HG02798 (cell line): ENCODE results near the gene PGC.

Experiments
- ATAC-seq: cut with Tn5 transposase; IDR thresholded peaks from one replicate; pipeline ENCODE4 v1.9.1; 2021; ENCODE audit warnings: mild to moderate bottlenecking; ENCODE audit not compliant: unreplicated experiment, poor library complexity

The PGC gene

DNA sequence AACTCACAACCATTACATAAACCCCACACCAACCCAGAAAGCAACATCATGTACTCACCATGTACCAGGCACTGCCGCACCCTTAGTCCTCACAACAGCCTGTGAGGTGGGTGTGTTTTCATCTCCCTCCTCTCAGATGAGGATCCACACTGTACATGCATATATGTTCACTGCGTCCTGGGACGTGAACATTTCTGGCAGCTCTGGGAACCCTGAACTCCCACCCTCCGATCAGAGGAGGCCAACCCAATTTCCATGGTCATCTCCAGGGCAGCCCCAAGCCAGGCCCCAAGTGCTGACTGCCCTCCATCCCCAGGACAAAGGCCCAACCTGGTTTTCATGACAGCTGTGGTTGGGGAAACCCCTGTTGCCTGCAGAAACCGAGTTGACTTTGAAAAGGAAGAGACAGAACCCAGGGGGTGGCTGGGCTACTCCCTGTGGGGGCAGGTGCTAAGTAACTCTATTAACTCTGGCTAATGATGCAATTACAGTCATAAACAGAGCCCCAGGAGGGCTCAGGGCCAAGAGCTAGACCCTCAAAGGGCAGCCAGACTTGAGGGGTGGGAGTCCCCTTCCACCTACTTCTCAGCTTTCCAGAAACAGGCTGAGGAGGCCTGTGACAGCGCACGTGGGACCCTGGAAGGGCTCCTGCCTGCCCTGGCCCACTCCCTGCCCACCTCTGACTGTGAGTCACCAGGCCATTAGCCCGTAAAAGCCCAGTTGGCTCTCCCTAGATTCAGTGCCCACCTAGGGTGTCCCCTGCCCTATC is 14.4 kb downstream of the PGC start:
- ATAC-seq = peak; percentile 33

DNA sequence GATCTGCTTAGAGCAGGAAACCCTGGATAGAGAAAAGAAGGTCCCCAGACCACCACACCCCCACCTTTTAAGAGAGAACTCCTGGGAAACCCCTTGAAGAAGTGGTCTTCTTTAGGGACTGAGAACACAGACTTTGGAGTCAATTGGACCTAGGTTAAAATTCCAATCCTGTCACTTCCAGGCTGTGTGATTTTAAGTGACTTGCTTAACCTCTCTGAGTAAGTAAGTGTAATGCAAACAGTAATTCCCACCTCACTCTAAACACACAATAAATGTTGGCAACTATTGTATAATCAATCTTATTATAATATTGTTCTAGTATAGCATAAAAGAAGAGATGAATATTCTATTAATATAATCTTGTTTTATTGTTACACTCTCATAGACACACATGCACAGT is 15.0 kb downstream of the PGC start:
- no peak for ATAC-seq

GRCh38 chr6:41731561-41732086 is 15.6 kb downstream of the PGC start:
- no peak for ATAC-seq

GRCh38 chr6:41730531-41731436 is 16.4 kb downstream of the PGC start:
- no peak for ATAC-seq

DNA sequence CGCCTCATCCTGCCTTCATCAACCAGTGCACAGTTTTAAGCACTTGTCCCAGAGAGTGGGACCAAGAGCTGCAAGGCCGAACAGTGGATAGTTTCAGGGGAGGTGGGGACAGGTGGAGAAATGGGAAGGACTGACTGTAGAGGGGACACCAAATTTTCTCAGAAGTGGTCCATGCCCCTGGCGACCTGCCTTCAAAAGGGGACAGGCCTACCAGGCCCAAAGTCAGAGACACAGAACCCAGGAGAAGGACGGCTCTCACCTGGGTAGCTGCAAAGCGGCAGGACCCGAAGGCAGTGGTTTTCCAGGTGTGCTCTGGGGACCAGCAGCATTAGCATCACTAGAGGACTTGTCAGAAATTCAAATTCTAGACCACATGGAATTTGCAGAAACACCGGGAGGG is 17.6 kb downstream of the PGC start:
- no peak for ATAC-seq

- ATAC-seq = no peak
These were observed 18.2 kb downstream of the PGC start for GRCh38 chr6:41728954-41729353.

DNA sequence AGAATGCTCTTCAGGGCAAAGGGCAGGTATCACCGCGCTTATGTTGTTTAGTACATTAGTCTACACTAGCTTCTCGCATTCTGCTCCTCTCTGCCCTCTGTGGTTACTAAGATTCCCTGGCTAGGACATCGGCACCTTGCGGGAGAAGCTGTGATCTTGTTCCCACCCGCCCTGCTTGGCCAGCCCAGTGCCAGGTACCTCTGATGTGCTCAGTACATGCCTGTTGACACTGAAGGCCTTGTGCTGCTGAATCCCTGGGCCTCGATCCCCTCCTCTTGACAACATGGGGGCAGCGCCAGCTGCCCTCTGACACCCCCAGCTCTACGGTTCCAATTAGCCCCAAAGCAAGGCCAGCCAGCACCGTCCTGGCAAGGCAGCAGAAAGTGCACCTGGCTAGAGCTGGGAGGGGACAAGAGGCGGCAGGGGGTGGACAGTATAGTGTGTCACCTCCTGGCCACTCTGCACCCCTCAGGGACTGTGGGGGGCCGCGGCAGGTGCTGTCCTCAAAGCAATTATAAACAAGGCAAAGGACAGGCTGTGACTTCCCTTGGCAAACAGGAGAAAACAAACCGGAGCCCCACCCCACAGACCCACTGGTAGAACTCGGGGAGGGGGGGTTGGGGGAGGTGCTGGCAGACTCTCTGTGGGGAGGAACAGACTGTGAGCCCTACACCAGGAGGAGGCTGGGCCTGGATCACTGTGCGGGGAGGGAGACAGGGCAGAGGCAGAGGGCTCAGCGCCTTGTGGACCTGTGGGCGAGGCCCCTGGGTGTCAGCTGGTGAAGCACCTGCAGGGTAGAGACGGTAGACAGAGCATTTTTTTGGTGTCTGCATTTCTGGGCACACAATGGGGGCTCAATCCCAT is 18.9 kb downstream of the PGC start:
- ATAC-seq = no peak

- ATAC-seq = no peak
These were observed 19.5 kb downstream of the PGC start for GRCh38 chr6:41727705-41728072.

DNA sequence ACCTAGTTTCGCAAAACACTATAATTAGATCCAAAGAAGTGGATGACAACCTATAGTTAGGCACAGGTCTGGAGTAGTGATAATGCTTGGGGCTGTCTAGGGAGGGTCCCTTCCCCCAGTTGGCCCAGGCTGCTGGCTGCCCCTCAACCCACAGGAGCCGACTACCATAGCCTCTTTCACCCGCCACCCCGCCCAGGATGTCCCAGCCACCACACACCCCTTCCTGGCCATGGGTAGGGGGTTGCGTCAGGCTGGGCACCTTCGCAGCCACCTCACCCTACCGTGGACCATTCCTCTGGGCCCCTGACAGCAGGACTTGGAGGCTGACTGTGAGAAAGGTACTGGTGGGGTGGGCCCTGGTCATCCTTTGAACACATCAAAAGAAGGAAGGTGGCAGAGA is 20.3 kb downstream of the PGC start:
- no peak for ATAC-seq

GRCh38 chr6:41724586-41725501 is 22.4 kb downstream of the PGC start:
- no peak for ATAC-seq

GRCh38 chr6:41724228-41724580 is 23.0 kb downstream of the PGC start:
- ATAC-seq = no peak

GRCh38 chr6:41723530-41724227 is 23.5 kb downstream of the PGC start:
- peak; percentile 66 for ATAC-seq

- no peak for ATAC-seq
These were observed 24.1 kb downstream of the PGC start for GRCh38 chr6:41722969-41723529.

GRCh38 chr6:41721414-41721813 is 25.8 kb downstream of the PGC start:
- ATAC-seq = no peak

GRCh38 chr6:41720783-41721182 is 26.4 kb downstream of the PGC start:
- ATAC-seq = no peak

DNA sequence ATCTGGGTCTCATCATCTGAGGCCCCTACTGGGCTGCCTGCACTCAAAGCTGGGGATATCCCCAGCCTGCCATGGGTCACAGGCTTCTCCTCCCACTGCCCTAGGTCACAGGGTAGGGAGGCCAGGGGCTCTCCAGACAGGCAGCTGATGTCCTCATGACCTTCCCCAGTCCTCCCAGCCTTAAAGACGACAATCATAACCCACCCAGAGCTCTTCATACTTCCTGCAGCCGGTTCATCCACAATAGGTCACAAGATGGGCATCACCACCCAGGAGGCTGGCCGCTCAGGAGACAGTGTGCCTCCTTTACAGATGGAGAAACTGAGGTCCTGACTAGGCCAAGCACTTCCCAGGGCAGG is 27.0 kb downstream of the PGC start:
- ATAC-seq = no peak

GRCh38 chr6:41719436-41720261 is 27.5 kb downstream of the PGC start:
- no peak for ATAC-seq

DNA sequence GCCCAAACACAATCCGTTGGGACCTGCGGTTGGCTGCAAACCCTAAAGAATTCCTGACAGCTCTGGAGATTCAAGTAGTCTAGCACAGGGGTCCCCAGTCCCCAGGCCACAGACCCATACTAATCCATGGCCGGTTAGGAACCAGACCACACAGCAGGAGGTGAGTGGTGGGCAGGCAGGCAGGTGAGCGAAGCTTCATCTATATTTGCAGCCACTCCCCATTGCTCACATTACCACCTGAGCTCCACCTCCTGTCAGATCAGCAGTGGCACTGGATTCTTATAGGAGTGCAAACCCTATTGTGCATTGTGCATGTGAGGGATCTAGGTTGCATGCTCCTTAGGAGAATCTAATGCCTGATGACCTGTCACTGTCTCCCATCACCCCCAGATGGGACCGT is 28.4 kb downstream of the PGC start:
- ATAC-seq = no peak
